Astrocyte of the spinal cord (primary cell): Measurements from ENCODE around the gene GRIA4.

Source experiments
- DNase-seq: peaks from one replicate; pipeline ENCODE4 v3.0.0; 2011; ENCODE audit warnings: low read depth, low spot score
- H3K4me3 ChIP-seq: 2 replicates; pipeline ENCODE4 v1.5.1; 2011; ENCODE audit warnings: low read depth, mild to moderate bottlenecking, low read length, moderate library complexity
- CTCF ChIP-seq: IDR thresholded peaks from 2 replicates; pipeline ENCODE4 v1.5.1; 2012; ENCODE audit warnings: low read depth, mild to moderate bottlenecking, low read length, inconsistent platforms
- in situ Hi-C: cut with HindIII; loops from 2 replicates; pipeline ENCODE4 v1.10.0; 2017; ENCODE audit warnings: low sequenced_read_pairs

The GRIA4 gene

GRCh38 chr11:105609832-105610781 lies at the start of gene GRIA4:
GRIA4 (plus strand) TSS chr11:105610073; CDS start chr11:105610998, 925 bp downstream.
- no peak for TF ChIP-seq CTCF
- in situ Hi-C loops = no loop called here
- H3K4me3 ChIP-seq = peak within 1 kb of the TSS; percentile 36
- DNase-seq = peak; percentile 47

- no peak overlapping the region for H3K4me3 ChIP-seq
- TF ChIP-seq CTCF = no peak
- DNase-seq = peak; percentile 29
- in situ Hi-C loops = no loop called here
These were observed 36.8 kb upstream of the GRIA4 start for GRCh38 chr11:105573091-105573490.

- DNase-seq = no peak
- TF ChIP-seq CTCF = no peak
- in situ Hi-C loops = no loop called here
- no peak overlapping the region for H3K4me3 ChIP-seq
These were observed 34.9 kb upstream of the GRIA4 start for GRCh38 chr11:105574974-105575373.

GRCh38 chr11:105577641-105578040 lies 32.2 kb upstream of the GRIA4 start:
- in situ Hi-C loops = no loop called here
- no peak overlapping the region for H3K4me3 ChIP-seq
- no peak for DNase-seq
- TF ChIP-seq CTCF = peak; percentile 5

- H3K4me3 ChIP-seq = no peak overlapping the region
- in situ Hi-C loops = no loop called here
- DNase-seq = no peak
- no peak for TF ChIP-seq CTCF
These were observed 30.8 kb upstream of the GRIA4 start for GRCh38 chr11:105579111-105579510.

- TF ChIP-seq CTCF = no peak
- in situ Hi-C loops = no loop called here
- H3K4me3 ChIP-seq = no peak overlapping the region
- no peak for DNase-seq
These were observed 27.4 kb upstream of the GRIA4 start for GRCh38 chr11:105582497-105582896.
